Measurements from ENCODE around the gene PRELP. TPM values are rescaled to one million over a fixed set of nuclear protein-coding genes. Genes with fewer than 3 reads are reported as not detected.
"Not testable (repeated sequence)": the region's sequence is repeated elsewhere in the genome, so short reads cannot be mapped to it uniquely, and the experiment has no call there.

The PRELP gene
- polyA plus RNA-seq, 10 donors = 1.3 to 10.5 (median 3.2) TPM

GRCh38 chr1:203504400-203505250 lies 29.0 kb downstream of the PRELP start:
- DNase-seq = peak; percentile 77 to 89 (median 87)

GRCh38 chr1:203505526-203506204 lies 30.1 kb downstream of the PRELP start:
- DNase-seq = no peak

- peak in 1 of 3 donors; percentile 58 for DNase-seq
Observed at GRCh38 chr1:203506858-203507626, 31.4 kb downstream of the PRELP start.

- peak in 1 of 3 donors; percentile 55 for DNase-seq
Observed at GRCh38 chr1:203507759-203508158, 32.2 kb downstream of the PRELP start.

- DNase-seq = no peak
Observed at GRCh38 chr1:203508463-203509073, 33.0 kb downstream of the PRELP start.

GRCh38 chr1:203509135-203509534 lies 33.5 kb downstream of the PRELP start:
- DNase-seq = no peak

- DNase-seq = no peak
Observed at GRCh38 chr1:203511513-203511912, 35.9 kb downstream of the PRELP start.

- DNase-seq = no peak
Observed at GRCh38 chr1:203511930-203512329, 36.3 kb downstream of the PRELP start.

GRCh38 chr1:203512517-203512847 lies 36.9 kb downstream of the PRELP start:
- DNase-seq = no peak

- DNase-seq = peak in 2 of 3 donors; percentile 56 to 89
Observed at GRCh38 chr1:203512848-203513584, 37.4 kb downstream of the PRELP start.

GRCh38 chr1:203513585-203514031 lies 38.0 kb downstream of the PRELP start:
- no peak for DNase-seq

- DNase-seq = no peak
Observed at GRCh38 chr1:203516184-203516583, 40.6 kb downstream of the PRELP start.

- DNase-seq = no peak
Observed at GRCh38 chr1:203516906-203517305, 41.3 kb downstream of the PRELP start.

GRCh38 chr1:203517426-203518110 lies 42.0 kb downstream of the PRELP start:
- DNase-seq = no peak

GRCh38 chr1:203518139-203518538 lies 42.5 kb downstream of the PRELP start:
- not testable (repeated sequence) for DNase-seq

GRCh38 chr1:203518541-203518940 lies 42.9 kb downstream of the PRELP start:
- no peak for DNase-seq

GRCh38 chr1:203519053-203519840 lies 43.6 kb downstream of the PRELP start:
- no peak for DNase-seq

GRCh38 chr1:203519896-203520295 lies 44.3 kb downstream of the PRELP start:
- DNase-seq = no peak

- peak in 1 of 3 donors; percentile 27 for DNase-seq
Observed at GRCh38 chr1:203520315-203520714, 44.7 kb downstream of the PRELP start.

All from muscle of back (tissue), 11 donors.